Measurements from ENCODE around the gene RNF213. TPM values are rescaled to one million over a fixed set of nuclear protein-coding genes. Genes with fewer than 3 reads are reported as not detected.

The RNF213 gene
- 52.7 to 80.5 TPM (median 77.1 TPM) in 5 replicates for total RNA-seq (2022; extraction: Qiagen RNA extraction; ENCODE audit: low read depth)

DNA sequence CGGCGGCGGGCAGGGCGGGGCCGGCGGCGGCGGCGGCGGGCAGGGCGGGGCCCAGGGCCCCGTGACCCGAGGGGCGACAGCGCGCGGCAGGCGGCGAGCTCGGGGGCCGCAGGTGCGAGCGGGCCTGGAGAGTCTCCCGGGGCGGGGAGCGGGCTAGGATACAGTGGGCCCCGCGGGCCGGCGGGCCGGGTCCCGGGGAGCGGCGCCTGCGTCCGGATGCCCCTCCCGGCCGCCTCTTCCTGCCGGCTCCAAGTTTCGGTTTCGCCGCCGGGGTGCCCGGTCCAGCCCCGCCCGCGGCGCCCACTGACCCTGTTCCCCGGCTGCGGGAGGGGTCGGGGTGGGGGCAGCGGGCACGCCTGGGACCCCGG is at the start of gene RNF213:
Gene RNF213, plus strand, starts transcription at position 62 of the 368 bp plus-strand sequence. CDS start 2,830 bp downstream, outside the sequence.

GRCh38 chr17:80220054-80220735 is 40.5 kb upstream of the RNF213 start, which contains the start of the genes SGSH and SLC26A11:
SGSH (minus strand) TSS chr17:80220333; CDS start chr17:80220313, 20 bp downstream.
SLC26A11 (plus strand) TSS chr17:80220427; CDS start chr17:80221561, 1,134 bp downstream.

DNA sequence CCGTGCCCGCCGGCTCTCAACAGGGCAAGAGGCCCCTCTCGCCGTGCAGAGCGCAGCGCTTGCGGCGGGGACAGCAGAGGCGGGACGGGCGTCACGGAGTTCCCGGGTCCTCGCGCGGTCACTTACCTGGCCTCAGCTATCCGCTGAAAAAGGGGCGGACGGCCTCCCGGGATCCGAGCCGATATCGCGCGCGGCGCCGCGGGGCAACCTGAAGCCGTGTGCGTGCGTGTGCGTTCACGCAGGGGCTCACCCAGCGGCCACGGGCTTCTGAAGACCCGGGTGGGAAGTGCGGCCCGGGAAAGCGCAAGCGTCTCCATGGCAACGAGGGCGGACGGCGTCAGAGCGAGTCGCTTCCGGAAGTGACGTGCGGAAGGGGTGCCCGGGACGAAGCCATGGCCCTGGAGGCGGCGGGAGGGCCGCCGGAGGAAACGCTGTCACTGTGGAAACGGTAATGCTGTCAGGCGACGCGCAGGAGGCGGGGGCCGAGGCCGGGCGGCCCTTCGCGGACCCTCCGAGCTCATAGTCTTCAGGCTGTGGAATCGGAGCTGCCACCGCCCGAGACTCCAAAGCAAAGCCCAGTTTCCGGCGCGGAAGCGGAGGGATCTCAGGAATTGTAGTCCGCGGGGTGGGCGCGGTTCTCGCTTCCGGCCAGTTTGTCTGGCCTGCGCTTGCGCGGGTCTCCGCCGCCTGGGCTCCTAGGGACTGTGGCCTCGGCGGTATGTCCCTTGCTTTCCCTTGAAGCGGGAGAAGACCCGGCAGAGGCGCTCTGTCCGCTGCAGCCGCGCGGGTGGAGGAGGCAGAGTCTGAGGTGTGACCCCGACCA is 154.4 kb downstream of the RNF213 start, which contains the start of gene ENDOV:
Gene ENDOV, plus strand, starts transcription at position 365 of the 823 bp plus-strand sequence. Its CDS starts 28 bp downstream, at position 393.

Other genes with a start within 250 kb of the RNF213 start
- gene TBC1D16, start 225.0 kb upstream of the RNF213 start, total RNA-seq (2022; extraction: Qiagen RNA extraction; ENCODE audit: low read depth): 7.3 to 11.7 TPM (median 10.0 TPM) in 5 replicates
- 5.2 to 7.8 TPM (median 6.5 TPM) in 5 replicates for gene CCDC40, start 224.2 kb upstream of the RNF213 start, total RNA-seq (2022; extraction: Qiagen RNA extraction; ENCODE audit: low read depth)
- 51.4 to 60.5 TPM (median 55.7 TPM) in 5 replicates for gene GAA, start 159.3 kb upstream of the RNF213 start, total RNA-seq (2022; extraction: Qiagen RNA extraction; ENCODE audit: low read depth)
- gene EIF4A3, start 113.7 kb upstream of the RNF213 start, total RNA-seq (2022; extraction: Qiagen RNA extraction; ENCODE audit: low read depth): 200 to 221 TPM (median 217 TPM) in 5 replicates
- gene CARD14, start 90.8 kb upstream of the RNF213 start, total RNA-seq (2022; extraction: Qiagen RNA extraction; ENCODE audit: low read depth): 0.04 to 0.24 TPM (median 0.16 TPM) in 4 of 5 replicates, not detected in the other
- gene SGSH, start 40.5 kb upstream of the RNF213 start, total RNA-seq (2022; extraction: Qiagen RNA extraction; ENCODE audit: low read depth): 22.3 to 26.8 TPM (median 24.6 TPM) in 5 replicates
- 12.7 to 16.2 TPM (median 14.1 TPM) in 5 replicates for gene SLC26A11, start 40.4 kb upstream of the RNF213 start, total RNA-seq (2022; extraction: Qiagen RNA extraction; ENCODE audit: low read depth)
- 44.0 to 50.9 TPM (median 45.0 TPM) in 5 replicates for gene ENDOV, start 154.3 kb downstream of the RNF213 start, total RNA-seq (2022; extraction: Qiagen RNA extraction; ENCODE audit: low read depth)
- 63.6 to 108 TPM (median 84.7 TPM) in 5 replicates for gene NPTX1, start 215.8 kb downstream of the RNF213 start, total RNA-seq (2022; extraction: Qiagen RNA extraction; ENCODE audit: low read depth)